Measurements from ENCODE around the gene ALKBH4.

DNA sequence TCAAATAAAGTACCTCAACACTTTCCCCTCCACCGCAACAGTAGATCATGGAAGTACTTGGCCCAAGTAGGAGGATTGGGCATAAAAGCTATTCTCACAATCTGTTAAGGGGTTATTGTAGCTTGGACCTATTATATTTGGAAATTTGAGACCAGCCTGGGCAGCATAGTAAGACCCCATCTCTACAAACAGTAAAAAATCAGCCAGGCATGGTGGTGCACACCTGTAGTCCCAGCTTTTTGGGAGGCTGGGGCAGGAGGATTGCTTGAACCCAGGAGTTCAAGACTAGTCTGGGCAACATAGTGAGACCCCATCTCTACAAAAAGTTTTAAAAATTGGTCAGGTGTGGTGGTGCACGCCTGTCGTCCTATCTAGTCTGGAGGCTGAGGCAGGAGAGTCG is 55.3 kb downstream of the ALKBH4 start:
- TF ChIP-seq, protein P1, sequence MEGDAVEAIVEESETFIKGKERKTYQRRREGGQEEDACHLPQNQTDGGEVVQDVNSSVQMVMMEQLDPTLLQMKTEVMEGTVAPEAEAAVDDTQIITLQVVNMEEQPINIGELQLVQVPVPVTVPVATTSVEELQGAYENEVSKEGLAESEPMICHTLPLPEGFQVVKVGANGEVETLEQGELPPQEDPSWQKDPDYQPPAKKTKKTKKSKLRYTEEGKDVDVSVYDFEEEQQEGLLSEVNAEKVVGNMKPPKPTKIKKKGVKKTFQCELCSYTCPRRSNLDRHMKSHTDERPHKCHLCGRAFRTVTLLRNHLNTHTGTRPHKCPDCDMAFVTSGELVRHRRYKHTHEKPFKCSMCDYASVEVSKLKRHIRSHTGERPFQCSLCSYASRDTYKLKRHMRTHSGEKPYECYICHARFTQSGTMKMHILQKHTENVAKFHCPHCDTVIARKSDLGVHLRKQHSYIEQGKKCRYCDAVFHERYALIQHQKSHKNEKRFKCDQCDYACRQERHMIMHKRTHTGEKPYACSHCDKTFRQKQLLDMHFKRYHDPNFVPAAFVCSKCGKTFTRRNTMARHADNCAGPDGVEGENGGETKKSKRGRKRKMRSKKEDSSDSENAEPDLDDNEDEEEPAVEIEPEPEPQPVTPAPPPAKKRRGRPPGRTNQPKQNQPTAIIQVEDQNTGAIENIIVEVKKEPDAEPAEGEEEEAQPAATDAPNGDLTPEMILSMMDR (conservative IDR thresholded peaks at IDR 0.05; ENCODE audit: low read depth, low read length): no peak
- TF ChIP-seq EZH2 (IDR thresholded peaks at IDR 0.05; ENCODE audit: low read length, unreplicated experiment): no peak
